Kidney glomerular epithelial cell (primary cell): ENCODE data around the gene H2AZ2.
A peak's percentile ranks its signal among the peaks of the same experiment; 100 is the strongest.
"Not testable (repeated sequence)": the region's sequence is repeated elsewhere in the genome, so short reads cannot be mapped to it uniquely, and the experiment has no call there.

Experiments used
- DNase-seq: peaks from one replicate; lab custom pipeline; 2025; lab: John Stamatoyannopoulos, UW

The H2AZ2 gene

DNA sequence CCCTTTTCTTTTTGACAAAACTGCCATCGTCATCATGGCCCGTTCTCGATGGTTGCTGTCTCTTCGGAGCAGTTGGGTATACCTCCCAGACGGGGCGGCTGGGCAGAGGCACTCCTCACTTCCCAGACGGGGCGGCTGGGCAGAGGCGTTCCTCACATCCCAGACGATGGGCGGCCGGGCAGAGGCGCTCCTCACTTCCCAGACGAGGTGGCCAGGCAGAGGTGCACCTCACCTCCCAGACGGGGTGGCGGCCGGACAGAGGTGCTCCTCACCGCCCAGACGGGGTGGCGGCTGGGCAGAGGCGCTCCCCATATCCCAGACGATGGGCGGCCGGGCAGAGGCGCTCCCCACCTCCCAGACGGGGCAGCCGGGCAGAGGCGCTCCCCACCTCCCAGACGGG is 22.9 kb upstream of the H2AZ2 start:
- DNase-seq: not testable (repeated sequence)

DNA sequence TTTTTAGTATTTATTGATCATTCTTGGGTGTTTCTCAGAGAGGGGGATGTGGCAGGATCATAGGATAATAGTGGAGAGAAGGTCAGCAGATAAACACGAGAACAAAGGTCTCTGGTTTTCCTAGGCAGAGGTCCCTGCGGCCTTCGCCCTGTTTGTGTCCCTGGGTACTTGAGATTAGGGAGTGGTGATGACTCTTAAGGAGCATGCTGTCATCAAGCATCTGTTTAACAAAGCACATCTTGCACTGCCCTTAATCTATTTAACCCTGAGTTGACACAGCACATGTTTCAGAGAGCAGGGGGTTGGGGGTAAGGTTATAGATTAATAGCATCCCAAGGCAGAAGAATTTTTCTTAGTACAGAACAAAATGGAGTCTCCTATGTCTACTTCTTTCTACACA is 22.4 kb upstream of the H2AZ2 start:
- not testable (repeated sequence) for DNase-seq

DNA sequence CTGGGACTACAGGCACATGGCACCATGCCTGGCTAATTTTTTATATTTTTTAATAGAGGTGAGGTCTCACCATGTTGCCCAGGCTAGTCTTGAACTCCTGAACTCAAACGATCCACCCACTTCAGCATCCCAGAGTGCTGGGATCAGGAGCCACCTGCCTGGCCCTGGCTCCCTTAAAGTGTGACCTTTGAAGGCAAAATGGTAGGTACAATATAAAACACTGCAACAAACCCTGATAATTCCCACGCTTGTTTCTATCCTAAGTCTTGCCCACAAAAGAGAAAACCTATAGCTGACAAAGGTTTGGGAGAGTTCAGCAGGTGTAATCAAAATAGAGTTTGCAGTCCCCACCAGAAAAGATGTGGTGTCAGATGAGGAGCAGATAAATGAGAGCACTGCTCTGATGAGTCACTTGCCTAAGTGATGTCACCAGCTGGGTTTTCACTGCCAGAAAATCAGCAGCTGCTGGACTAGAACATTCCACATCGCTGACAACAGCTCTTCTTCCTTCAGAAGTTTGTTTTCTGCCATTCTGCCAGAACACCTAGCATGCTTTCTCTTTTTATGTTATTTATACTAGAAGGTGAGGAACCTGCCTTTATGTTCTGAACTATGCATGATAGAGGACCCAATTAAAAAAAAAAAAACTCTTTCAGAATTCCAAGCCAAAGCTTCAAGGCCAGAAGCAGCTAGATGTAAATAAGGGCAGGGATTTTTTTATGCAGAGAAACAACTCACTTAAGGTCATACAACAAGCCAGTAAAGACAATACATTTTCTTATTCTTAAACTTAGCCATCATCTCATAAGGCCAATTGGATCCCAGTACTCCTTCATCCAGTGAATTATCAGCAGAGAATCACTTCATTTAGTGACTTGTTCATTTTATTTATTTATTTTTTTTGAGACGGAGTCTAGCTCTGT is 19.4 kb upstream of the H2AZ2 start:
- DNase-seq: peak; percentile 84

DNA sequence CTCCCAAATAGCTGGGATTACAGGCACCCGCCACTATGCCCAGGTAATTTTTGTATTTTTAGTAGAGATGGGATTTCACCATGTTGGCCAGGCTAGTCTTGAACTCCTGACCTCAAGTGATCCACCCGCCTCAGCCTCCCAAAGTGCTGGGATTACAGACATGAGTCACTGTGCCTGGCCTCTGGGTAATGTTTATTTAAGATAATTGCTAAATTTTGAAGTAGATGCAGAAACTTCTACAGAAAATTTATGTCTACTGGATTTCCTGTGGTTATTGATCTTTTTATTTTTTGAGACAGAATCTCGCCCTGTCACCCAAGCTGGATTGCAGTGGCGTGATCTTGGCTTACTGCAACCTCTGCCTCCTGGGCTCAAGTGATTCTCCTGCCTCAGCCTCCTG is 14.1 kb upstream of the H2AZ2 start:
- not testable (repeated sequence) for DNase-seq

DNA sequence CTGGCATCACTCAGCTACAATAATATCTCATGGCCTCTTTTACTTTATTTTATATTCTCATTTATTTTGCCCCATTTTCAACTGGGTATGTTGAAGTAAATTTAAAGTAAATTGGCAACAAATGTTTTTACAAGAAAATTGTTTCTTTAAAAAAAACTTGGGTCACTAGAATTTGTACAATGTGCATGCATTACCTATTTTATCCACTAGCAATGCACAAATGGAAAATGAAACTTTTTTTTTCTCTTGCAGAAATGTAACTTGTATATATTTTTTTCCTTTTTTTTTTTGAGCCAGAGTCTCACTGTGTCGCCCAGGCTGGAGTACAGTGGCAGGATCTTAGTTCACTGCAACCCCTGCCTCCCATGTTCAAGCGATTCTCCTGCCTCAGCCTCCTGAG is 10.3 kb upstream of the H2AZ2 start:
- no peak for DNase-seq

DNA sequence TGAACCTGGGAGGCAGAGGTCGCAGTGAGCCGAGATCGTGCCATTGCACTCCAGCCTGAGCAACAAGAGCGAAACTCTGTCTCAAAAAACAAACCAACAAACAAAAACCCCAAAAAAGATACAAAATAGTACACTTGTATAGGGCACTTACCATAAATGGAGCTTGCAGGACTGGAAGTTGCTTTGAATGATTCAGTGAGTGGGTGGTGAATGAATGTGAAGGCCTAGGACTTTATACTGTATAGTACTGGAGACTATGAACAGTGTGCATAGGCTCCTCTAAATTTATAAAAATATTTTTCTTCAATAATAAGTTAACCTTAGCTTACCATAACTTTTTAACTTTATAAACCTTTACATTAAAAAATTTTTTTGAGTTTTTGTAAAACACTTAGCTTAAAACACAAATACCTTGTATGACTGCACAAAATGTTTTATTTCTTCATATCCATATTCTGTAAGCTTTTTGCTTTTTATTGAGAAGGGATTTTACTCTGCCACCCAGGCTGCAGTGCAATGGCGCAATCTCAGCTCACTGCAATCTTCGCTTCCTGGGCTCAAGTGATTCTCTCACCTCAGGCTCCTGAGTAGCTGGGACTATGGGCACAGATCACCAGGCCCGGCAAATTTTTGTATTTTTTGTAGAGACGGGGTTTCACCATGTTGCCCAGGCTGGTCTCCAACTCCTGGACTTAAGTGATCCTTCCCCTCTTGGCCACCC is 6.9 kb upstream of the H2AZ2 start:
- DNase-seq: no peak

DNA sequence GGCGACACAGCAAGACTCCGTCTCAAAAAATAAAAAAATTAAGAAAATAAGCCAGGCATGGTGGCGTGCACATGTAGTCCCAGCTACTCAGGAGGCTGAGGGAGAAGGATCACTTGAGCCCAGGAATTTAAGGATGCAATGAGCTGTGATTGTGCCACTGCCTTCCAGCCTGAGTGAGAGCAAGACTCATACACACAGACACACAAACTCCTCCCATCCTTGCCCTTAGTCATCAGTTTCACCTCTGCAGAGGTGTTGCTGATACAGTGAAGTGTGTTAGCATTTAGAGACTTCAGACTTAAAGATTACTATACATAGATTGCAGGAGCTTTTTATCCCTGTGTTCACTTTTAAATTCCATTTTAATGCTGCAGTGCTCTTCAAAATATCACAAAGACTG is 5.5 kb upstream of the H2AZ2 start:
- DNase-seq: peak; percentile 8

DNA sequence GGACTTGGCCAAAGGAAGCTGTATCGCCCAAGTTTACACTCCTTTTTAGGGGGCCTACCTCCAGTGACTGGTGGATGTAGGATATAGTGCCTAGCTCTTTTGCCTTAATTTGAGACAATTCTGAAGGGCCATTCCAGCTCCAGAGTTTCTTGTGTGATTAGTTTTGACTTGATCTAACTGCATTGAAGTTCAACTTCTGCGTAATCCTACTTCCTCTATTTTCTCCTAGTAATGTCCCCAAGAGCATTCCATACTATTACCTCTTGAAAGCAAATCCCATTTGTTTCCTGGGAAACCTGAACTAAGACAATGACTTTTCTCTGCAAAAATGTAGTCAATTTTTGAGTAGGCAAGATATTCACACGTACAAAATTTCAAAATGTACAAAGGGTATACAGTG is 4.7 kb upstream of the H2AZ2 start:
- no peak for DNase-seq

DNA sequence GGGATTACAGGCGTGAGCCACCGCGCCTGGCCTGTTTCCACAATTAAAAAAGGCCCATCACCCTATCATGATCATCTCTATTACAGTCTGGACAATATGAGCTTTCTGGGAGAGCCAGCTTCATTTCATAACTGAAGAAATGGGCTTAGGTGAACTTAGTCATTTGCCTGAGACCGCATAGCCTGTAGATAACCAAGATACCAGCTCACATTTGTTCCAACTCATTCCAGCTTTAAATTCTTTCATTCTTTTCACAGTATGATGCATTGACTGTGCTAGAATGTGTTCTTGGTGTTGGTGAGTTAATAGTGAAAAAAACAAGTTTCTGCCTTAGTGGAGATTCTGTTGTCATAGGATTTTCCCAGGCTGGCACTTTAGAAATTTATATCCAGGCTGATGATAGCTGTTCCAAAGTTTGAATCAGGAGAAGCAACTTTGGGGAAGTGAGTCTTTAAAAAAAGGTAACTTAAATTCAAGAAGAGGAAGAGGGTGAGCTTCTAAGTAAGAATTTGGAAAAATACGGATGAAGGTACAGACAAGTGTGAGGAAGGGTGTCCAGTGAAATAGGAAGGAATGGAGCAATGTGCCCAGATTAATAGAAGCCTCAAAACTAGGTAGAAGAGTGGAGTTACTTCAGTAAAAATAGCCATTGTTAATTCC is 2.1 kb upstream of the H2AZ2 start:
- DNase-seq: no peak

DNA sequence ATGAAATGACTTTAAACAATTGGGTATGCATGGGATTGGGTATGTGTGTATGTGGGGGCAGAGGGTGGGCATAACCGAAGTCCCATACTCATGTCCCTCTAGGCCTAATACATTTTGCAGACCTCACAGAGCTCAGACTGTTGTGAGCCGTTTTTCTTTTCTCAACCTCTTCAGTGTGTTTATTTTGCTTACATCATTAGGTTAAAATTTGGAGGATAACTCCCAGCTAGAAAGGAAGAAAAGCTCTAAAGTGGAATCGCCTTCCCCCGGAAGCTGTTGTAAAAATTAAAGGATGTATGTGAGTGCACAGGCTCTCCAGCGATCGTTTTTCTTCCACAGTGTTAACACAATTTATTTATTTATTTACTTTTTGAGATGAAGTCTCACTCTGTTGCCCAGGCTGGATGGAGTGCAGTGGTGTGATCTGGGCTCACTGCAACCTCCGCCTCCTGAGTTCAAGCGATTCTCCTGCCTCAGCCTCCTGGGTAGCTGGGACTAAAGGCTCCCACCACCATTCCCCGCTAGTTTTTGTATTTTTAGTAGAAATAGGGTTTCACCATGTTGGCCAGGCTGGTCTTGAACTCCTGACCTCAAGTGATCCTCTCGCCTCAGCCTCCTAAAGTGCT is 1.5 kb upstream of the H2AZ2 start:
- no peak for DNase-seq

DNA sequence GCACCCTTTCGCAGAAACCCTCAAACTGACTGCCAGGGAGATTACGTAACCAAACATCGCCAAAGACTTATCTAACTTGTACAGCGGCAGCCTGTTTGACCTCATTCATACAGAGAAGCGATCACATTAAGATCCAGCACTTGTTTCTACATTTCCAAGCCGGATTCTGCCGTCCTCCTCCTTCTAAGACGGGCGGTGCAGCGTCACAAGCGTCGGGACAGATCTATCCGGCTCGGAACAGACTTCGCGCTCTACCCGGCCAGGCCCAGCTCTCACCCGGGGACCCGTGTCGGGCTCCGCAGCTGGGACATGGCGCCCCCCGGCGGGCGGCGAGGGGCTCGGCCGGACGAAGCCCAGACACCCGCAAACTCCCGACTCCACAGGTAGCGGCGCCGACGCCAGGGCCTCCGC is 373 bp downstream of the H2AZ2 start:
- DNase-seq: peak; percentile 80

DNA sequence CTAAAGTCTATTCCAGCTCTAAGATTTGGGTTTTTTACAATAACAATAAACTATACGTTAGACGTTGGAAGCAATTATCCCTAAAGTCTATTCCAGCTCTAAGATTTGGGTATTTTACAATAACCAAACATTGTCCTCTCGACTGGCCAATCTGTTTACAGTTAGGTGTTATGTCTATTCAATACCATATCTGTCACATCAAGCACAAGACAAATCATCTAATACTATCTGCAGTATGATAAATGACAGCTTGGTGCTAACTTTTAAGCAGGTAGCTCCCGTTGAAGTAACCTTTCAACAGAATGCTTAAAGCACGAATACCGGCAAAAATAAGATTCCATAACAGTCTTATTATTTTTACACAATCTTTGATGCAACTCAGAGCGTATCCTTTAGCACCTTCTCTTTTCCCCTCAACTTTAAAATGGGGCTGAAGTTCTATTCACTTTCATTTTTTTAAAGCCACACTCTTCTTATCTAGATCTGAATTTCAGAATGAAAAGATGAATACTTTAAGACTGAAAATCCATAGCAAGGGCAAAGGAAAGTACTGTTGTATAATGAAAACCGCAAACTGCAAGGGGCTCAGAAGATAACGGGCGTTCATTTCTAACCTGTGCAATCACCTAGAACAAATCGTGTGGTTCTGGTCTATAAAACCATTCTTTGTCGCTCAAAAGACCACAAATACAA is 925 bp downstream of the H2AZ2 start:
- no peak for DNase-seq

DNA sequence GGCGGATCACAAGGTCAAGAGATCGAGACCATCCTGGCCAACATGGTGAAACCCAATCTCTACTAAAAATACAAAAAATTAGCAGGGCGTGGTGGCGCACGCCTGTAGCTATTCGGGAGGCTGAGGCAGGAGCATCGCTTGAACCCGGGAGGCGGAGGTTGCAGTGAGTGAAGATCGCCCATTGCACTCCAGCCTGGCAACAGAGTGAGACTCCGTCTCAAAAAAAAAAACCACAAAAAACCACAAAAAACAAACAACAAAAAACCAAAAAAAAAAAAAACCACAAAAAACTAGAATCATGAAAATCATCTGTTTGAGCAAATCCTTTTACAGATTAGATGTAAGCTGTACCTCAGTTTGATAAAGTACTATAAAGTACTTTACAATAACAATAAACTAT is 1.5 kb downstream of the H2AZ2 start:
- DNase-seq: not testable (repeated sequence)

DNA sequence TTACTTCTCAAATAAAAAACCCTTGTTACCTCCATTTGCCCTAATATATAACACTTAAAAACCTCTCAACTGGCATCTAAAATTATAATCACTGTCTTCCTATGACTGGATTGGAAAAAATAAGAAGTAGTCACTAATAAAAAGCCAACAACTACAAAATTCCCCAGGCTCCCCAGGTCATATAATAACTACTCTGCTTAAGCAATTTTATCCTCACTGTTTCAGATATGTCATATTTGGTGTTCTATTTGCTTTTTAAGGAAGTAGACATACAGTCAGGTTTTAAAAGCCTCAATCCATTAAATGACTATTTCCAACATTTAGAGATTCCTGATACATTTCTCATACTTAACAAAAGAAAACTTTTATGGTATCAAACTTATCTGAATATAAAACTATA is 2.4 kb downstream of the H2AZ2 start:
- no peak for DNase-seq

DNA sequence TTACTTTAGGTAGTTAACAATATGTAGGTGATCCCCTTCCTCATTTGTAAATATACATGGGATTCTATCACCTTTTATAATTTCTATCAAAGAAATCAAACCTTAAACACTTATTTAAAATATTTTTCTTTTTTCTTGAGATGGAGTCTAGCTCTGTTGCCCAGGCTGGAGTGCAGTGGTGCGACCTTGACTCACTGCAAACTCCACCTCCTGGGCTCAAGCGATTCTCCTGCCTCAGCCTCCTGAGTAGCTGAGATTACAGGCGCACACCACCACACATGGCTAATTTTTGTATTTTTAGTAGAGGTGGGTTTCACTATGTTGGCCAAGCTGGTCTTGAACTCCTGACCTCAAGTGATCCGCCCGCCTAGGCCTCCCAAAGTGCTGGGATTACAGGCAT is 4.4 kb downstream of the H2AZ2 start:
- not testable (repeated sequence) for DNase-seq

DNA sequence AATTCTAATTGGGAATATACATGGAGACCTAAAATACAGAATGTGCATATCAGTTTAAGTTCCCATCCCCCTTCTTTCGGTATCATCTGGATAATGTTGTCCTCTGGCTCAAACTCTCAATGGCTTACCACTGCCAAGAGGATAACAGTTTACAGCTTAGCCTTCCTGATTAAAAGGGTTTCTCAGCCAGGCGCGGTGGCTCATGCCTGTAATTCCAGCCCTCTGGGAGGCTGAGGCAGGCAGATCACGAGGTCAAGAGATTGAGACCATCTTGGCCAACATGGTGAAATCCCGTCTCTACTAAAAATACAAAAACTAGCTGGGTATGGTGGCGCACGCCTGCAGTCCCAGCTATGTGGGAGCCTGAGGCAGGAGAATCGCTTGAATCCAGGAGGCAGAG is 5.2 kb downstream of the H2AZ2 start:
- DNase-seq: not testable (repeated sequence)

DNA sequence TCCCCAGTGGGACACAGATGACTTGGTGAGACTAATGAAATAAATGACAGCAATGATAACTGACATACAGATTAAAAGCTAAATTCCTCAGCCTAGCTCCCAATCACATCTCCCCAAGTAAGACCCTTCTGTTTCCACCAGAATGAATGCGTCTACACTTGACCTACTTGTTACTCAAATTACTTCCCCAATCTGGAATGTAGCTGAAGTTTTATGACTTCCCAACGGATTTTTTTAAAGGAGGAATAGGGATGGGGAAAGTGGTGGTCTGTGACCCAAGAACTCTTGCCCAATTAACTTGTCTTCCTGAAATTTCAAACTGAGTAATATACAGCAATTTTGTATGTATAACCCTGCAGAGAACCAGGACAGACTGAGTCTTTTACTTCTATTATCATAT is 9.1 kb downstream of the H2AZ2 start:
- DNase-seq: no peak

DNA sequence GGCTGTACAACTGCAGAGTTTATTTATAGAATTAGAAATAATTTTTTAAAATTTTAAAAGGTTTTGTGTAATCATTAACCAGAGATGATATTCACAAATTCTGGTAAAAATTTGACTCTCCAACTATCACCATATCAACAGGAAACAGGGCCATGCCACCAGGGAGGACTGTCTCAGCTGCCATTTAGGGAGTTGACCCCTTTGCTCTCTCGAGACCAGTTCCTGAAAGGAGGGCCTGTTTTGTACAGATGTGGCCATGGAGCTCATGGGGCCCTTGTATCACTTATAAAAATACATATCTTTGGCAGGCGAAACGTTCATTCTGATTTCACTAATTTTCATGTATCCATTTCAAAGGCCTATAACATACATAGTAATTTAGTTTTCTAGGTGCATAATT is 20.3 kb downstream of the H2AZ2 start:
- DNase-seq: no peak

DNA sequence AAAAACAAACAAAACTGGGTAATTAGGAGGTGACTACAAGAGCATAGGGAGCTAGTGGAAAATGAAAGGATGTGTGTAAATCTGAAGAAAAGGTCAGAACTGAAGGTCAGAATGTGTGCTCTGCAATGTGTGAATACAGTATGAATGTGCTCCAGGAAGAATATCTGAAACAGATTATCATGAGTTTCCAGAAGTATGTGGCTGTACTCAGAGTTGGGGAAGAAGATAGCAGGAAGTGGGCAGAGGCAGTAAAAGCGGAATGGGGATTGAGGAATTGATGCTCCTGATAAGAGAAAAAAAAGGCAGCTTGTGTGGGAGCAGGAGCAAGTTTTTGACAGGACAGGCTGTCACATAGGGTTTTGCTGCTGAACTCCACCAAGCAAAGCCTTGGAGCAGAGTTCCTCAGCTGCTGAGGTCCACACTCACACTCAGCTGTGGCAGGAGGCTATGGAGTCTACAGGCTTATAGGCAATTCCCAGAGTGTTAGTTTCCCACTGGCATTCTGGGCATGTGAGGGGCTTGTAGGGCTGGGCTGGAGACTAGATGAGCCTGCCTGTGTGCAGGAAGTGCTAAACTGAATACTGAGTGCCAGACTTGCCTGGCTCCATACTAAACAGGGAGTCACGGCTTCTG is 22.9 kb downstream of the H2AZ2 start:
- no peak for DNase-seq

DNA sequence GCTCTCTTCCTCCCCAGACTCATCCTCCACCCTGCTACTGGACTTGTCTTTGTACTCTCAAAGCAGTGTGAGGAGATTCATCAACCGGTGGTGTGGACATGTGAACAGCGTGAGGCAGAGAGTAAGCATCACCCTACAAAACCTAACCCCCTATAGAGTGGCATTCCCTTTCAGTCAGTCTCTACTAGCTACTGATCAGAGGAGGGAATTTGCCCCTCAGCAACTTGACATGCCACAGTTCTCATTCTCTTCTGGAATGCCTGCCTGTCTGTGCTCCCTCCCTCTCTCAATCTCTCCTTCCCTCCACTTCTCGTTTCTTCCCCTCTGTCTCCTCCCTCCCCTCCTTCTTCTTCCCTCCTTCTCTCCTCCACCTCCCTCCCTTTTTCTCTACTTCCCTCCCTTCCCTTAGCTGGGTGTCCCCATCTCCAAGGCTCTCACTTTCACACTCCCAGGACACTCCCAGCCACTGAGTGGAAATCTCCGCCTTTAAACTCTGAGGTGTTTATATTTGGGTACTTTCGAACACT is 24.6 kb downstream of the H2AZ2 start:
- no peak for DNase-seq

DNA sequence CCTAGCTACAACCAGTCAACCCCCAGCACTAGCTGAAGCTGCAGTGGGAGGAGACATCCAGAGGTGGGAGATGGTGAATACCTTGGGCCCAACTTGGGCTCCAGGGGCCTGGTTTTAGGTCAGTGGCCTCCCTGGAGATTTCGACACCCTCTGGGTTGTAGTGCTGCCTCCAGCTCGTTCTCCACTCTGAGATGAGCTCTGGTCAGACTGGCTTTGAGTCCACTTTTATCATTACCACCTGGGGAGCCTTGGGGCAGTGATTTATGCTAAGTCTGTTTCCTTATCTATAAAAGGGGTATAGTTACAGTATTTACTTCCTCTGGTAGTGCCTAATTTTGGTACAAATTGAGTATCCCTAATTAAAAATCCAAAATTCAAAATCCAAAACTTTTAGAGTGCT is 28.6 kb downstream of the H2AZ2 start:
- no peak for DNase-seq
